SK-N-SH (cell line): ENCODE data around the gene SMAD3. TPM values are rescaled to one million over a fixed set of nuclear protein-coding genes. Genes with fewer than 3 reads are reported as not detected.

Experiments used
- CTCF ChIA-PET: fragments of 300-600, 350-600 bp; formaldehyde crosslinking; extraction: SDS; loops from one replicate; lab custom pipeline; 2021; lab: Yijun Ruan, JAX
- POLR2A ChIA-PET: fragments of 350-600 bp; sonication (Branson Sonifier 250); formaldehyde crosslinking; extraction: SDS; loops from one replicate; lab custom pipeline; 2020; ENCODE audit warnings: antibody characterized with exemption, inconsistent platforms; lab: Yijun Ruan, JAX
- DNase-seq: peaks from one replicate; pipeline ENCODE4 v3.0.0; 2012
- H2AFZ ChIP-seq: fragments of 200-600 bp; sonication (generic); 2 replicates; pipeline ENCODE4 v1.8.1; 2016; ENCODE audit warnings: antibody characterized with exemption, mild to moderate bottlenecking, low read depth
- H3F3A ChIP-seq: fragments of 200-600 bp; sonication (generic); replicated peaks from 2 replicates; pipeline ENCODE3; 2016; ENCODE audit warnings: antibody characterized with exemption, mild to moderate bottlenecking; ENCODE audit not compliant: insufficient read depth
- H3K27ac ChIP-seq, 2 experiments: fragments of 200-500 bp in 1 of 2; fragments of 200-600 bp in 1 of 2; sonication (Bioruptor generic) in 1 of 2; sonication (generic), shearing (Covaris generic) in 1 of 2; 2 replicates each; pipeline versions ENCODE4 v1.5.1 to v1.6.1; 2014 to 2016; ENCODE audit warnings: low read depth in 2 of 2, inconsistent platforms in 1 of 2, low read length in 1 of 2, mild to moderate bottlenecking in 1 of 2, mixed read lengths in 1 of 2
- H3K27me3 ChIP-seq: fragments of 200-600 bp; sonication (generic), shearing (Covaris generic); 2 replicates; pipeline ENCODE4 v1.6.1; 2016; ENCODE audit warnings: mixed run types; ENCODE audit not compliant: insufficient read depth
- H3K36me3 ChIP-seq, 2 experiments: fragments of 200-500 bp in 1 of 2; fragments of 200-600 bp in 1 of 2; sonication (Bioruptor generic) in 1 of 2; sonication (generic) in 1 of 2; replicated peaks in 1 of 2; 2 replicates each; pipeline versions ENCODE3 to v1.5.1; 2014 to 2016; ENCODE audit warnings: low read length in 1 of 2, mild to moderate bottlenecking in 1 of 2; ENCODE audit not compliant: insufficient read depth in 2 of 2, control insufficient read depth in 1 of 2
- H3K4me1 ChIP-seq, 2 experiments: fragments of 200-500 bp in 1 of 2; fragments of 200-600 bp in 1 of 2; sonication (Bioruptor generic) in 1 of 2; sonication (generic), shearing (Covaris generic) in 1 of 2; 2 replicates each; pipeline versions ENCODE4 v1.5.1 to v1.6.1; 2014 to 2016; ENCODE audit warnings: low read depth in 1 of 2, low read length in 1 of 2, mixed run types in 1 of 2; ENCODE audit not compliant: insufficient read depth in 2 of 2, control insufficient read depth in 1 of 2
- H3K4me2 ChIP-seq: fragments of 200-600 bp; sonication (generic), shearing (Covaris generic); 2 replicates; pipeline ENCODE4 v1.6.1; 2017; ENCODE audit warnings: mixed run types
- H3K4me3 ChIP-seq, 2 experiments: fragments of 200-500 bp in 1 of 2; fragments of 200-600 bp in 1 of 2; sonication (Bioruptor generic) in 1 of 2; sonication (generic), shearing (Covaris generic) in 1 of 2; 2 replicates each; pipeline versions ENCODE4 v1.5.1 to v1.8.1; 2014 to 2016; ENCODE audit warnings: low read depth in 2 of 2, inconsistent platforms in 1 of 2, low read length in 1 of 2, mild to moderate bottlenecking in 1 of 2, mixed read lengths in 1 of 2, moderate library complexity in 1 of 2
- H3K79me2 ChIP-seq: fragments of 200-600 bp; sonication (generic); 2 replicates; pipeline ENCODE4 v1.8.1; 2017; ENCODE audit warnings: mild to moderate bottlenecking; ENCODE audit not compliant: insufficient read depth
- H3K9ac ChIP-seq: fragments of 200-600 bp; sonication (generic); 2 replicates; pipeline ENCODE4 v1.6.1; 2017; ENCODE audit warnings: mixed run types
- H3K9me2 ChIP-seq: fragments of 200-600 bp; sonication (generic); 2 replicates; pipeline ENCODE4 v1.6.1; 2017; ENCODE audit warnings: mixed run types
- H3K9me3 ChIP-seq: fragments of 200-600 bp; sonication (generic); 2 replicates; pipeline ENCODE4 v1.6.1; 2017; ENCODE audit warnings: mixed run types, mild to moderate bottlenecking, moderate library complexity
- H4K20me1 ChIP-seq: fragments of 200-600 bp; sonication (generic); 2 replicates; pipeline ENCODE4 v1.6.1; 2017; ENCODE audit warnings: mild to moderate bottlenecking, mixed run types; ENCODE audit not compliant: insufficient read depth
- CHD2 ChIP-seq: fragments of 150-350 bp; IDR thresholded peaks from 2 replicates; pipeline ENCODE4 v1.6.1; 2018; ENCODE audit warnings: low read length; ENCODE audit not compliant: partially characterized antibody
- FOXJ3 ChIP-seq: sonication (generic); formaldehyde crosslinking; IDR thresholded peaks from 2 replicates; pipeline ENCODE4 v1.5.1; 2020; ENCODE audit warnings: mild to moderate bottlenecking, missing genetic modification reagents
- MEF2A ChIP-seq: IDR thresholded peaks from 2 replicates; pipeline ENCODE4 v1.4.0; 2012; ENCODE audit warnings: low read depth, borderline replicate concordance
- NRF1 ChIP-seq: IDR thresholded peaks from 2 replicates; pipeline ENCODE4 v1.6.1; 2012; ENCODE audit warnings: low read depth, mild to moderate bottlenecking, low read length
- RCOR1 ChIP-seq: fragments of 150-350 bp; IDR thresholded peaks from 2 replicates; pipeline ENCODE4 v1.6.1; 2017; ENCODE audit warnings: antibody characterized with exemption, low read length
- RFX5 ChIP-seq: IDR thresholded peaks from 2 replicates; pipeline ENCODE4 v1.6.1; 2012; ENCODE audit warnings: mild to moderate bottlenecking, improper control_type of control experiment, low read length
- TAF1 ChIP-seq: IDR thresholded peaks from 2 replicates; pipeline ENCODE4 v1.6.1; 2012; ENCODE audit warnings: low read depth, mild to moderate bottlenecking, low read length, moderate library complexity, borderline replicate concordance
- TEAD4 ChIP-seq: IDR thresholded peaks from 2 replicates; pipeline ENCODE4 v1.4.0; 2012; ENCODE audit warnings: mild to moderate bottlenecking, borderline replicate concordance; ENCODE audit not compliant: insufficient read depth
- YY1 ChIP-seq: IDR thresholded peaks from 2 replicates; pipeline ENCODE4 v1.4.0; 2012; ENCODE audit warnings: low read depth, mild to moderate bottlenecking
- WGBS: methylation state at CpG from one replicate; pipeline ENCODE4 v1.1.6; 2017; ENCODE audit warnings: low lambda C conversion rate; 5-methylcytosine and 5-hydroxymethylcytosine counted together
- polyA plus RNA-seq, 3 experiments: library from polyadenylated mRNA; depleted of rRNA; stranded (reverse); fragments of >200 nt; gene quantifications; 2 replicates each; pipeline ENCODE4 v1.2.3, GENCODE V29; 2012
- TF ChIP-seq, protein P1 (sequence below): IDR thresholded peaks from 2 replicates; pipeline ENCODE4; 2012
- TF ChIP-seq, protein P2 (sequence below): IDR thresholded peaks from 2 replicates; pipeline ENCODE4 v1.4.0; 2012; ENCODE audit warnings: low read depth
- TF ChIP-seq, protein P3 (sequence below): fragments of 150-350 bp; IDR thresholded peaks from 2 replicates; pipeline ENCODE4 v1.6.1; 2017; ENCODE audit warnings: antibody characterized with exemption, low read length, low read depth, borderline replicate concordance
- TF ChIP-seq, protein P4 (sequence below): IDR thresholded peaks from 2 replicates; pipeline ENCODE4 v1.6.1; 2012; ENCODE audit warnings: mild to moderate bottlenecking, low read depth, low read length, moderate library complexity
- TF ChIP-seq, protein P5 (sequence below): fragments of 200-600 bp; sonication (generic); IDR thresholded peaks from 2 replicates; pipeline ENCODE4 v1.6.1; 2017; ENCODE audit warnings: antibody characterized with exemption, mild to moderate bottlenecking, moderate library complexity

The SMAD3 gene
- polyA plus RNA-seq, 1 of the 3 experiments (the other 2 are of a cell fraction) = 19.5 TPM

DNA sequence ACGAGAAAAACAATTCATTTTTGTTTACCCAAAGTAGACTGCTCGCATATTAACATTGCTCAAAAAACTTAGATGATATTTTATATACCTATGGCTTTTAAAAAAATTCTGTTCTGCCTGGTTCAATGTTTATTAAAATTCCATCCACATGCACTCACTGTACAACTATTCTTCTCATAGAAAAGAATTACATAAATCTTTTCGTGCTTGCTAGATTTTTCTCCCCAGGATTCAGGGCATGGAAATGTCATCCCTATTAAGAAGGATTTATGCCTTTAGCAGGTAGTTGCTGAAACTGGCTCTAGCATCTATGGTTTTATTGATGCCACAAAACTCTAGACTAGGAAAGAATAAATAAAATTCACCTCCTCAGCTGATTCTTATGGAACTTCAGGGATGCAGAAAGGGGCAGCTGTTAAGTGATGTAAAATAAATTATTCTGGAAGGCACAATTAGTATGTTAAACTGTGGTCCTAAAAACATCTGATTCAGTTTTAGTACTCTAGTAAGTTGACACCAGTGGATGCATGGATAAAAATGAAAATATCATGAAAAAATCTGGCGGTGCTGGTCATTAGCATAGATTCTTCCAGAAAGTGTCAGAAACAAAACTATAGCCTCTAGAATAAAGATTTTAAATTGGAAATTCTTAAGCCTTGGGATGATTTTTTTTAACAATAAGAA lies 147.4 kb downstream of the SMAD3 start:
- Histone ChIP-seq H3K9me2 (no peaks in the 10 kb centered on the region), H3K4me1 (peaks cover 0 to 9% of the 10 kb centered on the region in 2 experiments; a peak in 1 of 4 replicates), H3K9me3 (no peaks in the 10 kb centered on the region), H3K27me3 (no peaks in the 10 kb centered on the region), H3K27ac (no peak overlapping the region), H3K79me2 (no peaks in the 10 kb centered on the region), H3K4me2 (0 out of 2 replicates have a peak overlapping the region, but pooled peaks have one; percentile 16), H3F3A (peaks cover 7% of the 10 kb centered on the region), H4K20me1 (no peaks in the 10 kb centered on the region), H3K36me3 (peaks cover 15 to 25% of the 10 kb centered on the region in 2 experiments), H2AFZ (no peak overlapping the region), H3K9ac (no peak overlapping the region), H3K4me3 (no peak overlapping the region)
- 89% methylated on average over 4 of the region's 4 CpGs for WGBS
- POLR2A ChIA-PET = no interaction called here
- no peak for DNase-seq
- CTCF ChIA-PET = no interaction called here
- no peak for TF ChIP-seq RCOR1
- no peak for TF ChIP-seq MEF2A
- no peak for TF ChIP-seq YY1
- TF ChIP-seq, protein P1, sequence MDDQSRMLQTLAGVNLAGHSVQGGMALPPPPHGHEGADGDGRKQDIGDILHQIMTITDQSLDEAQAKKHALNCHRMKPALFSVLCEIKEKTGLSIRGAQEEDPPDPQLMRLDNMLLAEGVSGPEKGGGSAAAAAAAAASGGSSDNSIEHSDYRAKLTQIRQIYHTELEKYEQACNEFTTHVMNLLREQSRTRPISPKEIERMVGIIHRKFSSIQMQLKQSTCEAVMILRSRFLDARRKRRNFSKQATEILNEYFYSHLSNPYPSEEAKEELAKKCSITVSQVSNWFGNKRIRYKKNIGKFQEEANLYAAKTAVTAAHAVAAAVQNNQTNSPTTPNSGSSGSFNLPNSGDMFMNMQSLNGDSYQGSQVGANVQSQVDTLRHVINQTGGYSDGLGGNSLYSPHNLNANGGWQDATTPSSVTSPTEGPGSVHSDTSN = no peak

DNA sequence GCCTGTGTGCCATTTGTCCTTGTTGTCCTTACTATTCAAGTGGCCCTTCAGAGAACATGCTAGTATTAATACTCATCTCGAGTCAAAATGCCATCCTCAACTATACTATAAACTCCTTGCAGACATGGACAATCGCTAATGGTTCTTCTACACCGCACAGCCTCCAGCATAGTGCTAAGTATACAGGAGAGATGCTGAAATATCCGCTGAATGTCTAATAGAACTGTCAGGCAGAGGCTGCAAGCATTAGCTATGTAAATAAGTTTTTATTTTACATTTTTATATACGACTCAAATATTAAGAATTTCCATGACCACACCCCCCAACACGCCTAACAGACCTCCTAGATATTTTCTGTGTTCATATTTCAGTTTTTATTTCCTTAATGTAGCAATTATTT lies 149.7 kb downstream of the SMAD3 start:
- H4K20me1 ChIP-seq = no peaks in the 10 kb centered on the region
- DNase-seq = no peak
- H3F3A ChIP-seq = peaks cover 7% of the 10 kb centered on the region
- POLR2A ChIA-PET = no interaction called here
- WGBS = 97% methylated on average over 6 of the region's 6 CpGs
- CTCF ChIA-PET = no interaction called here
- no peaks in the 10 kb centered on the region for H3K9me3 ChIP-seq
- peaks cover 5 to 8% of the 10 kb centered on the region in 2 experiments for H3K36me3 ChIP-seq
- no peak overlapping the region for H3K9ac ChIP-seq
- no peaks in the 10 kb centered on the region for H3K79me2 ChIP-seq
- no peak overlapping the region for H3K4me3 ChIP-seq
- H3K4me2 ChIP-seq = no peak overlapping the region
- no peak overlapping the region for H3K27ac ChIP-seq
- no peaks in the 10 kb centered on the region for H3K9me2 ChIP-seq
- TF ChIP-seq, protein P2, sequence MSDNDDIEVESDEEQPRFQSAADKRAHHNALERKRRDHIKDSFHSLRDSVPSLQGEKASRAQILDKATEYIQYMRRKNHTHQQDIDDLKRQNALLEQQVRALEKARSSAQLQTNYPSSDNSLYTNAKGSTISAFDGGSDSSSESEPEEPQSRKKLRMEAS = no peak
- TF ChIP-seq, protein P3, sequence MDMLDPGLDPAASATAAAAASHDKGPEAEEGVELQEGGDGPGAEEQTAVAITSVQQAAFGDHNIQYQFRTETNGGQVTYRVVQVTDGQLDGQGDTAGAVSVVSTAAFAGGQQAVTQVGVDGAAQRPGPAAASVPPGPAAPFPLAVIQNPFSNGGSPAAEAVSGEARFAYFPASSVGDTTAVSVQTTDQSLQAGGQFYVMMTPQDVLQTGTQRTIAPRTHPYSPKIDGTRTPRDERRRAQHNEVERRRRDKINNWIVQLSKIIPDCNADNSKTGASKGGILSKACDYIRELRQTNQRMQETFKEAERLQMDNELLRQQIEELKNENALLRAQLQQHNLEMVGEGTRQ = no peak
- TF ChIP-seq TEAD4 (no peak), FOXJ3 (CRISPR knock-in tag) (no peak), CHD2 (no peak), NRF1 (no peak), TAF1 (no peak), RFX5 (no peak), MEF2A (no peak)
- TF ChIP-seq, protein P4, sequence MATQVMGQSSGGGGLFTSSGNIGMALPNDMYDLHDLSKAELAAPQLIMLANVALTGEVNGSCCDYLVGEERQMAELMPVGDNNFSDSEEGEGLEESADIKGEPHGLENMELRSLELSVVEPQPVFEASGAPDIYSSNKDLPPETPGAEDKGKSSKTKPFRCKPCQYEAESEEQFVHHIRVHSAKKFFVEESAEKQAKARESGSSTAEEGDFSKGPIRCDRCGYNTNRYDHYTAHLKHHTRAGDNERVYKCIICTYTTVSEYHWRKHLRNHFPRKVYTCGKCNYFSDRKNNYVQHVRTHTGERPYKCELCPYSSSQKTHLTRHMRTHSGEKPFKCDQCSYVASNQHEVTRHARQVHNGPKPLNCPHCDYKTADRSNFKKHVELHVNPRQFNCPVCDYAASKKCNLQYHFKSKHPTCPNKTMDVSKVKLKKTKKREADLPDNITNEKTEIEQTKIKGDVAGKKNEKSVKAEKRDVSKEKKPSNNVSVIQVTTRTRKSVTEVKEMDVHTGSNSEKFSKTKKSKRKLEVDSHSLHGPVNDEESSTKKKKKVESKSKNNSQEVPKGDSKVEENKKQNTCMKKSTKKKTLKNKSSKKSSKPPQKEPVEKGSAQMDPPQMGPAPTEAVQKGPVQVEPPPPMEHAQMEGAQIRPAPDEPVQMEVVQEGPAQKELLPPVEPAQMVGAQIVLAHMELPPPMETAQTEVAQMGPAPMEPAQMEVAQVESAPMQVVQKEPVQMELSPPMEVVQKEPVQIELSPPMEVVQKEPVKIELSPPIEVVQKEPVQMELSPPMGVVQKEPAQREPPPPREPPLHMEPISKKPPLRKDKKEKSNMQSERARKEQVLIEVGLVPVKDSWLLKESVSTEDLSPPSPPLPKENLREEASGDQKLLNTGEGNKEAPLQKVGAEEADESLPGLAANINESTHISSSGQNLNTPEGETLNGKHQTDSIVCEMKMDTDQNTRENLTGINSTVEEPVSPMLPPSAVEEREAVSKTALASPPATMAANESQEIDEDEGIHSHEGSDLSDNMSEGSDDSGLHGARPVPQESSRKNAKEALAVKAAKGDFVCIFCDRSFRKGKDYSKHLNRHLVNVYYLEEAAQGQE = no peak
- TF ChIP-seq, protein P5, sequence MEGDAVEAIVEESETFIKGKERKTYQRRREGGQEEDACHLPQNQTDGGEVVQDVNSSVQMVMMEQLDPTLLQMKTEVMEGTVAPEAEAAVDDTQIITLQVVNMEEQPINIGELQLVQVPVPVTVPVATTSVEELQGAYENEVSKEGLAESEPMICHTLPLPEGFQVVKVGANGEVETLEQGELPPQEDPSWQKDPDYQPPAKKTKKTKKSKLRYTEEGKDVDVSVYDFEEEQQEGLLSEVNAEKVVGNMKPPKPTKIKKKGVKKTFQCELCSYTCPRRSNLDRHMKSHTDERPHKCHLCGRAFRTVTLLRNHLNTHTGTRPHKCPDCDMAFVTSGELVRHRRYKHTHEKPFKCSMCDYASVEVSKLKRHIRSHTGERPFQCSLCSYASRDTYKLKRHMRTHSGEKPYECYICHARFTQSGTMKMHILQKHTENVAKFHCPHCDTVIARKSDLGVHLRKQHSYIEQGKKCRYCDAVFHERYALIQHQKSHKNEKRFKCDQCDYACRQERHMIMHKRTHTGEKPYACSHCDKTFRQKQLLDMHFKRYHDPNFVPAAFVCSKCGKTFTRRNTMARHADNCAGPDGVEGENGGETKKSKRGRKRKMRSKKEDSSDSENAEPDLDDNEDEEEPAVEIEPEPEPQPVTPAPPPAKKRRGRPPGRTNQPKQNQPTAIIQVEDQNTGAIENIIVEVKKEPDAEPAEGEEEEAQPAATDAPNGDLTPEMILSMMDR = no peak
- H3K4me1 ChIP-seq = peaks cover 0 to 9% of the 10 kb centered on the region in 2 experiments; a peak in 1 of 4 replicates
- H3K27me3 ChIP-seq = no peaks in the 10 kb centered on the region
- no peak overlapping the region for H2AFZ ChIP-seq
